GM13977 (cell line): ENCODE results near the gene COL9A1.
"Not testable (repeated sequence)": the region's sequence is repeated elsewhere in the genome, so short reads cannot be mapped to it uniquely, and the experiment has no call there.

Experiments used
- DNase-seq: peaks from one replicate; pipeline ENCODE4 v3.0.0; 2012; ENCODE audit warnings: low spot score
- in situ Hi-C: fragments of 300-500 bp; cut with MboI; formaldehyde crosslinking; loops from one replicate; pipeline ENCODE4 v1.12.0; 2022; ENCODE audit warnings: low sequenced_read_pairs, low pct_unique_long_range_greater_than_20kb, mixed read lengths, inconsistent platforms; ENCODE audit not compliant: unreplicated experiment
- TF ChIP-seq, protein P1 (sequence below): IDR thresholded peaks from 2 replicates; pipeline ENCODE4 v1.5.1; 2012; ENCODE audit warnings: mild to moderate bottlenecking, control low read depth; ENCODE audit not compliant: insufficient read depth; ENCODE audit errors: extremely low read depth, missing control alignments

The COL9A1 gene

DNA sequence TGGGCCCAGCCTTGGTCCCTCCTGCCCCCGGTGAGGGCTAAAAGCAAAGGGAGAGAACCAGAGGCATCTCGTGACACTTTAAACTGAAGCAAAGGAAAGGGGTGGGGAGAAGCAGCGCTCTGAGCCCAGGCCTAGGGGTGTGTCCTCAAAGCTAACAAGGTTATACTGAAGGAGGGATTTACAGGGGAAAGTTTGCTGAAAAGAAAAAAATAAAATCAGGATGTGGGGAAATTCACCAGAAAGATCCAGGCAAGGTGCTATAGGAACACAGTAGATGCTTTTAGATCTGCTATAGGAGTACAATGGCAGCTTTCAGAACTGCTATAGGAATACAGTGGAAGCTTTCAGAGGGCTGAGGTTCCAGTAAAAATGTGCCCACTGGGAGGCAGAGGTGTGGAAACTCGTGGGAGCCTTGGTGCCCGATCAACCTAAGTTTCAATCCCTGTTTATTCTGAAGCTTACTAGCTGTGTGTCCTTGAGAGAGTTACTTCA is at the start of gene COL9A1:
COL9A1 (minus strand) TSS at position 51 of the 492 bp plus-strand sequence. CDS start 160 bp downstream, outside the sequence.
- TF ChIP-seq, protein P1, sequence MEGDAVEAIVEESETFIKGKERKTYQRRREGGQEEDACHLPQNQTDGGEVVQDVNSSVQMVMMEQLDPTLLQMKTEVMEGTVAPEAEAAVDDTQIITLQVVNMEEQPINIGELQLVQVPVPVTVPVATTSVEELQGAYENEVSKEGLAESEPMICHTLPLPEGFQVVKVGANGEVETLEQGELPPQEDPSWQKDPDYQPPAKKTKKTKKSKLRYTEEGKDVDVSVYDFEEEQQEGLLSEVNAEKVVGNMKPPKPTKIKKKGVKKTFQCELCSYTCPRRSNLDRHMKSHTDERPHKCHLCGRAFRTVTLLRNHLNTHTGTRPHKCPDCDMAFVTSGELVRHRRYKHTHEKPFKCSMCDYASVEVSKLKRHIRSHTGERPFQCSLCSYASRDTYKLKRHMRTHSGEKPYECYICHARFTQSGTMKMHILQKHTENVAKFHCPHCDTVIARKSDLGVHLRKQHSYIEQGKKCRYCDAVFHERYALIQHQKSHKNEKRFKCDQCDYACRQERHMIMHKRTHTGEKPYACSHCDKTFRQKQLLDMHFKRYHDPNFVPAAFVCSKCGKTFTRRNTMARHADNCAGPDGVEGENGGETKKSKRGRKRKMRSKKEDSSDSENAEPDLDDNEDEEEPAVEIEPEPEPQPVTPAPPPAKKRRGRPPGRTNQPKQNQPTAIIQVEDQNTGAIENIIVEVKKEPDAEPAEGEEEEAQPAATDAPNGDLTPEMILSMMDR = no peak
- in situ Hi-C loops = loop anchor here (10.0 to 25.0 kb wide), 2 partner anchors 62 to 709 kb away; no protein-coding TSS in a partner anchor
- no peak for DNase-seq

- DNase-seq = no peak
- in situ Hi-C loops = no loop called here
- TF ChIP-seq, protein P1 = no peak
Measured at GRCh38 chr6:70351461-70351860, 48.6 kb upstream of the COL9A1 start.

DNA sequence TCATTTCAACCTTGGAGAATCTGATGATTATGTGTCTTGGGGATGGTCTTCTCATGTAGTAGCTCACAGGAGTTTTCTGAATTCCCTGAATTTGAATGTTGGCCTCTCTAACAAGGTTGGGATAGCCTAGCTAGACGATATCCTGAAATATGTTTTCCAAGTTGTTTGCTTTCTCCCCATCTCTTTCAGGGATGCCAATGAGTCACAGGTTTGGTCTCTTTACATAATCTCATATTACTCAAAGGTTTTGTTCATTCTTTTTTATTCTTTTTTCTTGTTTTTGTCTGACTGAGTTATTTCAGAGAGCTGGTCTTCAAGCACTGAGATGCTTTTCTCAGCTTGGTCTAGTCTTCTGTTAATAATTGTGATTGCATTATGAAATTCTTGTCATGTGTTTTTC is 42.7 kb upstream of the COL9A1 start:
- DNase-seq = no peak
- TF ChIP-seq, protein P1 = no peak
- in situ Hi-C loops = no loop called here

DNA sequence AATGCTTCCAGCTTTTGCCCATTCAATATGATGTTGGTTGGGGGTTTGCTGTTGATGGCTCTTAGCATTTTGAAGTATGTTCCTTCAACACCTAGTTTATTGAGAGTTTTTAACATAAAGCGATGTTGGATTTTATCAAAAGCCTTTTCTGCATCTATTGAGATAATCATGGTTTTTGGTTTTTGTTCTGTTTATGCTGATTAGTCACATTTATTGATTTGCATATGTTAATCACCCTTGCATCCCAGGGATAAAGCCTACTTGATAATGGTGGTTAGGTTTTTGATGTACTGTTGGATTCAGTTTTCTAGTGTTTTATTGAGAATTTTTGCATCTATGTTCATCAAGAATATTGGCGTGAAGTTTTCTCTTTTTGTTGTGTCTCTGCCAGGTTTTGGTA is 40.4 kb upstream of the COL9A1 start:
- TF ChIP-seq, protein P1 = no peak
- in situ Hi-C loops = no loop called here
- DNase-seq = no peak

- DNase-seq, in situ Hi-C loops: not testable (repeated sequence)
Measured at GRCh38 chr6:70339810-70340209, 36.9 kb upstream of the COL9A1 start.

- in situ Hi-C loops = no loop called here
- no peak for DNase-seq
- TF ChIP-seq, protein P1 = no peak
Measured at GRCh38 chr6:70338775-70339174, 35.9 kb upstream of the COL9A1 start.

- TF ChIP-seq, protein P1 = no peak
- DNase-seq = no peak
- in situ Hi-C loops = no loop called here
Measured at GRCh38 chr6:70337743-70338105, 34.8 kb upstream of the COL9A1 start.
